PFSK-1 (cell line): ENCODE measurements around the gene PIK3C2B.

ENCODE experiments used
- POLR2AphosphoS5 ChIP-seq: IDR thresholded peaks from 2 replicates; pipeline ENCODE4 v1.6.1; 2012; ENCODE audit warnings: low read depth, mild to moderate bottlenecking, control low read depth, low read length, moderate library complexity
- TAF1 ChIP-seq: IDR thresholded peaks from 2 replicates; pipeline ENCODE4 v1.6.1; 2012; ENCODE audit warnings: low read length, control low read depth, borderline replicate concordance; ENCODE audit not compliant: insufficient read depth
- TF ChIP-seq, protein P1 (sequence below), 2 experiments: IDR thresholded peaks; 2 replicates each; pipeline versions ENCODE4 v1.6.1 to v1.8.0; 2011 to 2012; ENCODE audit warnings: low read depth in 2 of 2, low read length in 2 of 2, control low read depth in 1 of 2, inconsistent platforms in 1 of 2, mild to moderate bottlenecking in 1 of 2, moderate library complexity in 1 of 2; ENCODE audit not compliant: insufficient read depth in 1 of 2

DNA sequence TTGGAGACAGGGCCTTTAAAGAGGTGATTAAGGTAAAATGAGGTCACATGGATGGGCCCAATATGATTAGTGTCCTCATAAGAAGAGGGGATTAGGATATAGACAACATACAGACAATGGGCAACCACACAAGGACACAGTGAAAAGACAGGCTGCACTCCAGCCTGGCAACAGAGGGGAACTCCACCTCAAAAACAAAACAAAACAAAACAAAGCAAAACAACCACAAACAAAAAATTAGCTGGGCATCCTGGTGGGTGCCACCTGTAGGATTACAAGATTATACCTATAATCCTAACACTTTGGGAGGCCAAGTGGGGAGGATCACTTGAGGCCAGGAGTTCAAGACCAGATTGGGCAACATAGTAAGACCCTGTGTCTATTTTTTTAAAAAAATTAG, 16.8 kb upstream of the PIK3C2B start:
- no peak for TF ChIP-seq TAF1
- TF ChIP-seq POLR2AphosphoS5: no peak
- TF ChIP-seq, protein P1, sequence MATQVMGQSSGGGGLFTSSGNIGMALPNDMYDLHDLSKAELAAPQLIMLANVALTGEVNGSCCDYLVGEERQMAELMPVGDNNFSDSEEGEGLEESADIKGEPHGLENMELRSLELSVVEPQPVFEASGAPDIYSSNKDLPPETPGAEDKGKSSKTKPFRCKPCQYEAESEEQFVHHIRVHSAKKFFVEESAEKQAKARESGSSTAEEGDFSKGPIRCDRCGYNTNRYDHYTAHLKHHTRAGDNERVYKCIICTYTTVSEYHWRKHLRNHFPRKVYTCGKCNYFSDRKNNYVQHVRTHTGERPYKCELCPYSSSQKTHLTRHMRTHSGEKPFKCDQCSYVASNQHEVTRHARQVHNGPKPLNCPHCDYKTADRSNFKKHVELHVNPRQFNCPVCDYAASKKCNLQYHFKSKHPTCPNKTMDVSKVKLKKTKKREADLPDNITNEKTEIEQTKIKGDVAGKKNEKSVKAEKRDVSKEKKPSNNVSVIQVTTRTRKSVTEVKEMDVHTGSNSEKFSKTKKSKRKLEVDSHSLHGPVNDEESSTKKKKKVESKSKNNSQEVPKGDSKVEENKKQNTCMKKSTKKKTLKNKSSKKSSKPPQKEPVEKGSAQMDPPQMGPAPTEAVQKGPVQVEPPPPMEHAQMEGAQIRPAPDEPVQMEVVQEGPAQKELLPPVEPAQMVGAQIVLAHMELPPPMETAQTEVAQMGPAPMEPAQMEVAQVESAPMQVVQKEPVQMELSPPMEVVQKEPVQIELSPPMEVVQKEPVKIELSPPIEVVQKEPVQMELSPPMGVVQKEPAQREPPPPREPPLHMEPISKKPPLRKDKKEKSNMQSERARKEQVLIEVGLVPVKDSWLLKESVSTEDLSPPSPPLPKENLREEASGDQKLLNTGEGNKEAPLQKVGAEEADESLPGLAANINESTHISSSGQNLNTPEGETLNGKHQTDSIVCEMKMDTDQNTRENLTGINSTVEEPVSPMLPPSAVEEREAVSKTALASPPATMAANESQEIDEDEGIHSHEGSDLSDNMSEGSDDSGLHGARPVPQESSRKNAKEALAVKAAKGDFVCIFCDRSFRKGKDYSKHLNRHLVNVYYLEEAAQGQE (IDR thresholded peaks at IDR 0.05; ENCODE audit: insufficient read depth in 1 of 2, low read depth in 2 of 2, low read length in 2 of 2): no peak
